GM19328 (cell line): ENCODE measurements around the gene FGF1.

ENCODE experiments used
- ATAC-seq: cut with Tn5 transposase; IDR thresholded peaks from one replicate; pipeline ENCODE4 v1.9.1; 2021; ENCODE audit warnings: mild to moderate bottlenecking, moderate library complexity; ENCODE audit not compliant: unreplicated experiment

The FGF1 gene

GRCh38 chr5:142685418-142686209, at the start of gene FGF1:
Gene FGF1, minus strand, starts transcription at chr5:142686090. Its CDS starts 71,963 bp downstream, at chr5:142614127.
- no peak for ATAC-seq

DNA sequence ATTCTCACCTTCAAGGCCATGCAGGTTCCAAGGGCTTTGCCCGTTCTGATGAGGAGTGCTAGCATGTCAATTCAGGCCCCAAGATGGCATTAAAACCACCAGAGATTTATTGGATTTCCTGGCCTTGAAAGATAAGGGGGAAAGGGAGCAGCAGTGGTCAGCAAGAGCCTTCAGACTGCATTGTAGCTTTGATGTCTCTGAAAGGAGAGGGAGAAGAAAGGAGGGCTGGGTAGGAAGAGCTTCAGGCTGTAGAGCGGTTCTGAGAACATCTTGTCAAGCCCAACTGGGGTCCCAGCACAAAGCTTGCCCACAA, 41.8 kb upstream of the FGF1 start:
- no peak for ATAC-seq

DNA sequence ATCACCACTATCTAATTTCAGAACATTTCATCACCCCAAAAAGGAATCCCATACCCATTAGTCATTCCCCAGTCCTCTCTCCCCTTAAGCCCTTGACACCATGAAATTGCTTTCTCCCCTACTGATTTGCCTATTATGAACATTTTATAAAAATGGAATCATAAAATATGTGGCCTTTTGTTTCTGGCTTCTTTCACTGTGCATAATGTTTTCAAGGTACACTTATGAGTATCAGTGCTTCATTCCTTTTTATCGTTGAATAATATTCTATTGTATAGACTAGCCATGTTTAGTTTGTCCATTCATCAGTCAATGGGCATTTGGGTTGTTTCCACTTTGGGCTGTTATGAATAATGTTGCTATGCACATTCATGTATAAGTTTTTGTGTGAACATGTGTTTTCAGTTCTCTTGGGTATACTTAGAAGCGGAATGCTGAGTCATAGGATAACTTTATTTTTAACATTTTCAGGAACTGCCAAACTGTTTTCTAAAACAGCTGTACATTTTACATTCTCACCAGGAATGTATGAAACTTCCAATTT, 40.4 kb upstream of the FGF1 start:
- ATAC-seq: no peak

GRCh38 chr5:142725231-142726187, 39.6 kb upstream of the FGF1 start:
- ATAC-seq: no peak

- ATAC-seq: no peak
Observed at GRCh38 chr5:142724821-142725220, 38.9 kb upstream of the FGF1 start.

DNA sequence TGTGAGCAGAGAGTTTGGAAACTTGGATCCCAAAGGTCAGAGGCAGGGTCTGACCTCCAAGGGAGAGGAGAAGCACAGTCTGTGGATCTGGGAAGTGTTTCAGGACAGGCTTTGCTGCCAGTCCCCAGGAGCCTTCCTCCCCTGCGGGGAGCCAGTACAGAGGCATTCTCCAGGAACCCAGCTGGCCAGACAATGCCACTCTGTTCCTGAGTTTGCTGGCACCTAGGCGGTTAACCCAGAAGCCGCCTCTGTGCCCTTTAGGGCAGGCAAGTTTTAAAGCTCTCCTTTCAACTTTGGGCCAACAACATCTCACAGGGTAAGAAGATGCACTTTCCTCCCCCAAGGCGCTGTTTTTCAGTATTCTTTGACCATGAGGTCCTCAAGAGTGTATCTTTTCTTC, 37.0 kb upstream of the FGF1 start:
- no peak for ATAC-seq

- ATAC-seq: no peak
Observed at GRCh38 chr5:142722146-142722545, 36.3 kb upstream of the FGF1 start.

GRCh38 chr5:142720641-142721271, 34.9 kb upstream of the FGF1 start:
- no peak for ATAC-seq

- ATAC-seq: no peak
Observed at GRCh38 chr5:142719836-142720370, 34.0 kb upstream of the FGF1 start.

DNA sequence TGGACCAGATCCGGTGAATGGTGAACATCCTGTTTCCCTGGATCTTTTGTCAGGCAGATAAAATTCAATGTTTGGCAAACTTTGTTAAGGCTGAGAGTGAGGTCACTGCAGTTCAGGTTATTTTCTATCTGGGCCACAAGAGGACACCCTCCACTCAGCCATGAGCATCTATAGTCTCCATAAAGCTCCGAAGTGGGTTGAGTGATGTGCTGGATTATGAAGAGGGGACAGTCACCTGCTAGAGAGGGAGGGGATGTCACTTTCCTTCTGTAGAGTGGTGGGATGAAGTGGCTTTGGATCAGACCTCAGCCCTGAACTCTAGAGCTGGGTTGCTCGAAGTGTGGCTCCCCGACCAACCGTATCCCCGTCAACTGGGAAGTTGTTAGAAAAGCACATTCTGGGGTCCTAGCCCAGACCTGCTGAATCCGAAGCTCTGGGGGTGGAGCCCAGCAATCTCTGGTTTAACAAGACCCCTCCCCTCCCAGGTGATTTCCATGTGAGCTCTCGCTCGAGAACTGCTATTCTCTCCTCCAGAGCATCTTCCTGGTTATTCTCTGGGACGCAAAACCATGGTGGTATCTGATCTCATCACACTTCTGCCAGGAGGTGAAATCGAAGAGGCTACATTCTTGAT, 31.8 kb upstream of the FGF1 start:
- ATAC-seq: no peak

DNA sequence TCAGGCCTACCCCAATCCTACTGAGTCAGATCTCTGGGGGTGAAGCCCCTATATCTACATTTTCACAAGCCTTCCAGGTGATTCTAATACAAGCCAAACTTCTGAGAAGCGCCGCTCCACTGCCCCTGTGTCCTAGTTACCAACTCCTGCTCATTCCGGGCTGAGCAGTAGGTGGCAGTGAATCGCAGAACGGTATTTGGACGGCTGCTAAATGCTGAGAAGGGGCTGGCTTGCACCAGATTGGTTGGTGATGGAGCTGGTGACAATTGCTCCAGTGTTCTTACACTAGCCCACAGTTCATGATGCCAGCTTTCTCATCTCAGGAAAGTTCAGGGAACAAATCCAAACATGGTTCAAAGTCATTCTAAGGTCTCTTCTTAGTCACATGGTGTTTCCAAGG, 31.1 kb upstream of the FGF1 start:
- no peak for ATAC-seq

DNA sequence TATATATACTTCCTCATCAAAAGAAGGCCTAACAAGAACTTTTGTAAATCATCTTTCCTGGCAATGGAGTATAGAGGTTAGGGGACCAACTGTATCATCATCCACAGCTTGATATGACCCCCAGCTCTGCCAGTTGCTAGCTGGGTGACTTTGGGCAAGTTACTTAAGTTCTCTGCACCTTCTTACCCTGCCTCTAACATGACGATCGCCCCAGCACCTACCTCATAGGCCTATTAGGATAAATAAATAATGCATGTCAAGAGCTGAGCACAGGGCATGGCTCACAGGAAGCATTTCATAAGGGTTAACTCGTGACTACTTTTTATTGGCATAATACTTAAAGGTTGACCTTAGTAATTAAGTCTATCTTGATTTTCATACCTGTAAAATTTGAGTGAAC, 29.4 kb upstream of the FGF1 start:
- ATAC-seq: no peak

GRCh38 chr5:142713121-142713706, 27.3 kb upstream of the FGF1 start:
- peak; percentile 97 for ATAC-seq

DNA sequence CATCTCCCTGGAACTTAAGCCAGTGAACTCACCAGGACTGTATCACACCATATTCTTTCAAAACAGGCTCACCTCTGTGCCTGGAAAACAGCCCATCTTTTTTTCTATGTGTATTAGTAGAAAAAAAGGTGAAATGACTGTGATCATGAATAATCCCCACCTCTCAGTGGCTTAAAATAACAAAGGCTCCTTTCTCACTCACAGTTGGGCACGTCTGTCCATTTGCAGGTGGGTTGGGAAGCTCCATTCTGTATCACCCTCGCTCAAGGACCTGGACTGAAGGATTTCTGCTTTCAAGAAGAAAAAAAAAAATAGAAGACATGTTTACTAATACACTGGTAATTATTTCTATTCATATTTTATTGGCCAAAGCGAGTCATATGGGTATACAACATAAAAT, 17.3 kb upstream of the FGF1 start:
- ATAC-seq: no peak

DNA sequence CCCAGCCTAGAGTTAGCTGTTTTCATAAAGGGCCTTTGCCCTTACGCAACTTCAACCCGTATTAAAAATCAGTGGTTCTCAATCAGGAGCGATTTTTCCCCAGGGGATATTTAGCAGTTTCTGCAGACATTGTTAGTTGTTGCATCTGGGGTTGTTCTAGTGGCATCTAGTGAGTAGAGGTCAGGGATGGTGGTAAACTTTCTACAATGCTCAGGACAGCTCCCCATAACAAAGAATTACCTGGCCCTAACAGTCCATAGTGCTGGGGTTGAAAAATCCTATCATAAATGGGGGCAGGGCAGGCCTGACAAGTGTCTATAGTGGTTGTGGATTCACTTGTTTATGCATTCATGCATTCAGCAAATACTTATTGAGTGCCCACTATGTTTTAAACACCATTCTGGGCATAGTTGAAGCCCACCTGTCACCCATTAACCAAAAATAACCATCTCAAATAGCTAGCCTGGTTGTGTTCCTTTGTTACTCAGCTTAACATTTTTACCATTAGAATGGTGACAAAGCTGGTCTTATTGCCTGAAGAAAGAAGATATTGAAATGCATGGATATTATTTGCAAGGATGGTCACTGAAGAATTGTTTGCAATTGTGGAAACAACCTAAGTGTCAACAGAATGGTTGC, 15.9 kb upstream of the FGF1 start:
- ATAC-seq: no peak

DNA sequence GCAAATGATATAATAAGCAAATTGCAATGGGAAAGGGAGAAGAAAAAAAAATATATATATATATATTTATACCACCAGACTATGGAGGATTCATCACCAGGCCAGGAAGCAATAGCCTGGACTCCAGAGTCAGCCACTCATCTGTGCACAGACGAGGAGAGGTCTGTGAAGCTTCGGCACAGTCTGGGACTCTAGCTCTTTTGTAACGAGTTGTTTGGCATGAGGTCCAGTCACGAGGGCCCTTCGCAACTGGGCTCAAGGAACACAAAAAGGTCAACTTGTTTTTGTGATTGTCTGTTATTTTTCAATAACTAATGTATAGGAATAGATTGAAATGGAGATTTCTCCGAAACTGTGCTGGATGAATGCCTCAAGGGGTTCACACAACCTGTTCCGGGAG, 14.7 kb upstream of the FGF1 start:
- no peak for ATAC-seq

- ATAC-seq: no peak
Observed at GRCh38 chr5:142699184-142699720, 13.4 kb upstream of the FGF1 start.

DNA sequence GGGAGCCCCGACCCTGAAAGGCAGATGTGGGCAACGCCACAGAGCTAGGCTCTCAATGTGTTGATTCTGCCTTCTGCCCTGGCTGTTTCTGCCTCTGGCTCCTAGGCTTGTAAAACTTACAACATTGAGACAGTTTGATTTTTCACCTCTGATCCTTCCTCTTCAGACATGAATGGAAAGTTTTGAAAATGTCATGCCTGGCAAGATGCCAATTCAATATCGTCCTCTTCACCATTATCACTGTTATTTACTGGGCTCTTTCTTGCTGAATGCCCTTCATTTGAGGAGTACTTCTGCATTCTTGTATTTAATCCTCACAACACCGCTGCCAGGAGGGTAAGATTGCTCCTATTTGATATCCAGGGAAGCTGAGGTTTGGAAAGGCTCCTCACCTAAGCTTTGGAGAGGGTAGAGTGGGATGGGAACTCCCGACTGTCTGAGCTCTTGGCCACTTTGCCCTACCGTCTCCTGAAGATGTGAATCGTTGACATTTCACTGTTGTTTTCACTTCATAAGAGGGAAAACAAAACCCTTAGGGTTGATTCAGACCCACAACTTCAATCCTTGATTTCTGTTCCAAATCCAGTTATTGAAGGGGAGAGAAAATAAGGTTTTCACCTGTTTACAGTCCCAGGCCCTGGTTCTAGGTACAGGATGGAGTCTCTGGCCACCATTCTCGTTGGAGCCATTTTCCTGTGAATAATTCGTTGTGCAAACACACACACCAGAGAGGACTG, 12.7 kb upstream of the FGF1 start:
- ATAC-seq: no peak
